Activated effector memory CD4-positive, alpha-beta T cell treated with Interleukin-2 at 50 U/mL for 16 hours (primary cell): ENCODE results near the gene BEST2.

Experiments used
- DNase-seq: peaks from one replicate; pipeline ENCODE4 v3.0.0-alpha.2; 2020

Gene BEST2

DNA sequence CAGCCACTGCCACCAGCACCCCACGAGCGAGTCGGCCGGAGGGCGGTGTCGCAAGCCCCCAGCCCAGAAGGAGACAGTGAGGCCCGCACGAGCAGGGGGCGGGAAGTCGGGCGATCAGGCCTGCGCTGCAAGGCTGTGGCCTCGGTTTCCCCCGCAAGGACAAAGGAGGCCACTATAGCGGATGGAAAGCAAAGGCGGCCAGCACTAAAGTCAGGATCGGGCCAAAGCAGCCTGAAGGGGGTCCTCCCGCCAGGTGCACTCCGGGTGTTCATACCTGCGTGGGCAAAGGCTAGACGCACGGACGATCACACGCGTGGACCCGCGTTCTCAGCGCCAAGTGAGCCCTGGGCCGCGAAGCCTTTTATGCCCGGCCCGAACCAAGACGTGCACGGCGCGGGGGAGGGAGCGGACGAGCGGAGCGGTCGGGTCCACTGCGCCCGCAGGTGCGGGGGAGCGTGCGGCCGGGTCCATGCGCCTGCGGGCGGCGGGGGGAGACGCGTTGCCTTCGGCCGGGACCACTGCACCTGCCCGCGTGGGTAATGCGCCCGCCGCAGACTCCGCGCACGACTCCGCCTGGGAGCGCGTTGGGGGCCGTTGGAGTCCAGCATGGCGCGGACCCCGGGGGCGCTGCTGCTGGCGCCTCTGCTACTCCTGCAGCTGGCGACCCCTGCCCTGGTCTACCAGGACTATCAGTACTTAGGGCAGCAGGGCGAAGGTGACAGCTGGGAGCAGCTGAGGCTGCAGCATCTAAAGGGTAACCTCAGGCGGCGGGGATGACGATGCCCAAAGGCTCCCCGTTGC is 50.1 kb downstream of the BEST2 start, which contains the start of the genes PRDX2 and THSD8:
PRDX2 (minus strand) TSS at position 335 of the 801 bp plus-strand sequence. CDS start 539 bp downstream, outside the sequence.
THSD8 (plus strand) TSS at position 604 of the 801 bp plus-strand sequence; CDS start at position 607, 3 bp downstream.
- peak; percentile 75 for DNase-seq

DNA sequence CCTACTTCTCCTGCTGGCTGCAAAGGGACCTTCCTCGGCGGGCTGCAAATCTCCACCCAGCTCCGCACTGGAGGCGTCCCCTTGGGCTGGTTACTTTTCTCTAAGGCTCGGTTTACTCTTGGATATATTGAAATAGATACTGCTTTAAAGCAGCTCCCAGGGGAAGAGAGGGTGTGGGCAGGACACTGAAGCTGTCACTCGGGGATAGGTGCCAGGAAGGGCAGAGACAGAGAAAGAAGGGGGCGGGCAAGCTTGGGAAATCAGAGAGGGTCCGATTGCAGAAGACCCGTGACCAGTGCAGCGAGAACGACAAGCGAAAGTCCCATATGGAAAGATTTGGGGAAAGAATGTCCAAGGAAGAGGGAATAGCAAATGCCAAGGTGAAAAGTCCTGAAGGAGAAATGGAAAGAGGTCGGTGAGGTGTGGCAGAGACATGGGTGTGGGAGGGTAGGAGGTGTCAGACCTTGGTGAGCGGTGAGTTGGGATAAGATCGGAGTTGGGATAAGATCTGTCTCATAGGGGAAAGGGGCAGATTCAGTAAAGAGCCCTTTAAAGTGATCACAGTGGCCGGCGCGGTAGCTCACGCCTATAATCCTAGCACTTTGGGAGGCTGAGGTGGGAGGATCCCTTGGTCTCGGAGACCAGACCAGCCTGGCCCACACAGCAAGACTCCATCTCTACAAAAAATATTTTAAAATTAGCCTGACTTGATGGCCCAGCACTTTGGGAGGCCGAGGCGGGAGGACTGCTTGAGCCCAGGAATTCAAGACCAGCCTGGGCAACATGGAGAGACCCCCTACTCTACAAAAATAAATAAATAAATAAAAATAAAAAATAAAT is 50.9 kb downstream of the BEST2 start:
- DNase-seq: no peak

DNA sequence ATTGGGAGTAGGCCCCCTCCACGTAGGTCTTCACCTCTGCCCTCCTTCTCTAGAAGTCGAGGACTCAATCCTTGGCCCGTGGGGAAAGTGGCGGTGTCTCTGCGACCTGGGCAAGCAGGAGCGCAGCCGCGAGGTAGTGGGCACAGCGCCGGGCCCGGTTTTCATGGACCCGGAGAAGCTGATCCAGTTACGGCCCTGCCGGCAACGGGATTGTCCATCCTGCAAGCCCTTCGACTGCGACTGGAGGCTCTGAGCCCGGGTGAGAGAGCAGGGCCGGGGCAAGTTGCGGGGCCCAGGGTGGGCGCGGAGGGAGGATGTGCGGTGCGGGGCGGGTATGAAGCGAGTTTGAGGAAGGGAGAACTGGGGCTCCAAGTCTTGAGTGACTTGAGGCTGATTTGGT is 52.5 kb downstream of the BEST2 start:
- no peak for DNase-seq

DNA sequence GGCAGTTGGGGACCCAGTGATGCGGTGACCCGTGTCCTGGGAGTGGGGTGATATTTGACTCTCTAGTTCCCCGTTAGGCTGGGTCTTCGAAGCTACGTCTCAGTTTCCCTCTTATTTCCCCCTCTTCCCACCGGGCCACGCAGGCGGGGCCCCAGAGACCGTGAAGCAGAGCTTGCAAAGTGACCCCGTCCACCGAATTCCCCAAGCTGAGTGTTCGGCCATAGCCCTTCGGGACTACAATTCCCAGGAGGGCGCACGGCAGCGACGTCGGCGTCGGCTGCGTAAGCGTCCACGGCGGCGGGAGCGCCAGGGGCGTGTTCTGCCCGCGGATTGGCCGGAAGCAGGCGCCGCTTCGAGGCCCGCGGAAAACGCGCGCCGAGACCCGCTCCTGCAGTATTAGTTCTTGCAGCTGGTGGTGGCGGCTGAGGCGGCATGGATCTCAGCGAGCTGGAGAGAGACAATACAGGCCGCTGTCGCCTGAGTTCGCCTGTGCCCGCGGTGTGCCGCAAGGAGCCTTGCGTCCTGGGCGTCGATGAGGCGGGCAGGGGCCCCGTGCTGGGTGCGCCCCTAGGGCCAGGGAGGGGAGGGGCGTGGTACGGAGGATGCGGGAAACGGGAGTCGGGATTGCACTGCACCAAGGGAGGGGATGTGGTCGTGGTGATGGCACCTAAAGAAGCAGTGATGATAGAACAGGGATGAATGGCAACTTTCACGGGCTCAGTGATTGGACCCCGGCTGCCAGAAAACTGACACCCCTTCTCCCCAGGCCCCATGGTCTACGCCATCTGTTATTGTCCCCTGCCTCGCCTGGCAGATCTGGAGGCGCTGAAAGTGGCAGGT is 54.9 kb downstream of the BEST2 start, which contains the start of gene RNASEH2A:
RNASEH2A (plus strand) TSS at position 343 of the 840 bp plus-strand sequence; CDS start at position 433, 90 bp downstream.
- peak; percentile 84 for DNase-seq
